ENCODE results near the gene IGIP. TPM values are rescaled to one million over a fixed set of nuclear protein-coding genes. Genes with fewer than 3 reads are reported as not detected.

Gene IGIP
- total RNA-seq, 1 donor = 10.5 TPM

DNA sequence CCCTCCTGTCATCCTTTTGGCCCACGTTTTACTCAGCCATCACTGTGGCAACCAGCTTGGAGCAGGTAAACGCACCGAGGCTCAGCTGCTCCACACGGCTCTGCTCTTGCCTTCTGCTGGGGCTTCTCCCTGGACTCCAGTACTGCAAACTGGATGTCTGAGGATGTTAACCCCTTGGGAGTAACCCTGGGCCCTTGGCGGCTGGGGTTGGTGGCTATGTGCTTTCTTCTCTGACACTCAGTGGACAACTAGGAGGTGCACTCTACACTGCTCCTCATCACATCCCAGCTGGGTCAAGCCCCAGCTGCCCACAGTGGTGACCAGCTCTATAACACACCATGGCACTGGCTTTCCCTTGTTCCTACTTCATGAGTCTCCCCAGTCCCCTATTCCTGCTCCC, 37.0 kb downstream of the IGIP start:
- no peak for DNase-seq (ENCODE audit: insufficient read length, low spot score, missing footprints)
- no peak overlapping the region for H3K27ac ChIP-seq (ENCODE audit: low read depth, low read length)
- TF ChIP-seq, protein P1, sequence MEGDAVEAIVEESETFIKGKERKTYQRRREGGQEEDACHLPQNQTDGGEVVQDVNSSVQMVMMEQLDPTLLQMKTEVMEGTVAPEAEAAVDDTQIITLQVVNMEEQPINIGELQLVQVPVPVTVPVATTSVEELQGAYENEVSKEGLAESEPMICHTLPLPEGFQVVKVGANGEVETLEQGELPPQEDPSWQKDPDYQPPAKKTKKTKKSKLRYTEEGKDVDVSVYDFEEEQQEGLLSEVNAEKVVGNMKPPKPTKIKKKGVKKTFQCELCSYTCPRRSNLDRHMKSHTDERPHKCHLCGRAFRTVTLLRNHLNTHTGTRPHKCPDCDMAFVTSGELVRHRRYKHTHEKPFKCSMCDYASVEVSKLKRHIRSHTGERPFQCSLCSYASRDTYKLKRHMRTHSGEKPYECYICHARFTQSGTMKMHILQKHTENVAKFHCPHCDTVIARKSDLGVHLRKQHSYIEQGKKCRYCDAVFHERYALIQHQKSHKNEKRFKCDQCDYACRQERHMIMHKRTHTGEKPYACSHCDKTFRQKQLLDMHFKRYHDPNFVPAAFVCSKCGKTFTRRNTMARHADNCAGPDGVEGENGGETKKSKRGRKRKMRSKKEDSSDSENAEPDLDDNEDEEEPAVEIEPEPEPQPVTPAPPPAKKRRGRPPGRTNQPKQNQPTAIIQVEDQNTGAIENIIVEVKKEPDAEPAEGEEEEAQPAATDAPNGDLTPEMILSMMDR (IDR thresholded peaks at IDR 0.05; ENCODE audit: extremely low read depth, low read depth, low read length) = no peak
- no peaks in the 10 kb centered on the region for H3K79me2 ChIP-seq (ENCODE audit: insufficient read depth, low read length)
- H2AFZ ChIP-seq (ENCODE audit: low read length) = no peak overlapping the region
- H3K4me2 ChIP-seq (ENCODE audit: insufficient read depth, low read length) = no peak overlapping the region
- no peak overlapping the region for H3K4me3 ChIP-seq (ENCODE audit: insufficient read depth, low read length)
- no peaks in the 10 kb centered on the region for H3K27me3 ChIP-seq (ENCODE audit: insufficient read depth, low read length)
- H3K36me3 ChIP-seq (ENCODE audit: insufficient read depth, low read length) = no peaks in the 10 kb centered on the region
- H3K9me3 ChIP-seq (ENCODE audit: low read depth, low read length) = no peaks in the 10 kb centered on the region
- H3K4me1 ChIP-seq (ENCODE audit: insufficient read depth, low read length) = no peaks in the 10 kb centered on the region
- peaks cover 3% of the 10 kb centered on the region for H4K20me1 ChIP-seq (ENCODE audit: insufficient read depth, low read length)

DNA sequence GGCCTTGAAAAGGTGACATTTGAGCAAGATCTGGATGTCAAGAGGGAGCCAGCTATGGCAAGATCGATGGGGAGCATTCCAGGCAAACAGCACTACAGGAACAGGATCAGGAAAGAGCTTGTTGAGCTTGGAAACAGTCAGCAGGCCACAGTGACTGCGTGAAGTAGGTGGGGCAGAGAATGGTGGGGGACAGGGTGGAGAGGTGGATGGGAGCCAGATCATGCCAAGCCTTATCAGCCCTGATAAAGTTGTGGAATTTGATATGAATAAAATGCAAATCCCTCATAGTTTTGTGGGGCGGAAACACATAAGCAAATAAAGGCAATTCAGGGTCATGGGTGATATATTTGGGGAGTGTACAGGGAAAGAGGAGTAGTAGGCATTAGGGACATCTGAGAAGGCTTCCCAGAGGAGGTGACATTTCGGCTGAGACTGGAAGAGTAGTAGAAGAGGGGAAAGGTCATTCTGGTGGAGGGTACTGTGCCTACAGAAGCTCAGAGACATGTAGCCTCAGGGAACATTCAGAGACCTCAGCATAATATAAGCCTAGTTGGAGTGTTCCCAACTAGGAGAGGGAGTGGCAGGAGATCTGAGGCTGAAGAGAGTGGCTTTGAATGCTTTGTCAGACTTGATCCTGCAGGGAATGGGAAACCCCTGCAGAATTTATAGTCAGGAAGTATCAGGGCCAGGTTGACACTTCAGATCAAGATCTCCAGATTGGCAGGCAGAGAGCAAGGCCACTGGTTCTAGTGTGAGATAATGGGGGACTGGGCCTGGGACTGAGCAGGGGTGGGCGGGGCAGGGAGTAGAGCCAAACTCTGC, 39.6 kb downstream of the IGIP start:
- Histone ChIP-seq H3K4me1 (ENCODE audit: insufficient read depth, low read length) (no peaks in the 10 kb centered on the region), H4K20me1 (ENCODE audit: insufficient read depth, low read length) (peaks cover 3% of the 10 kb centered on the region), H3K79me2 (ENCODE audit: insufficient read depth, low read length) (no peaks in the 10 kb centered on the region), H3K4me3 (ENCODE audit: insufficient read depth, low read length) (no peak overlapping the region), H3K4me2 (ENCODE audit: insufficient read depth, low read length) (no peak overlapping the region), H3K27ac (ENCODE audit: low read depth, low read length) (no peak overlapping the region), H3K27me3 (ENCODE audit: insufficient read depth, low read length) (no peaks in the 10 kb centered on the region), H3K9me3 (ENCODE audit: low read depth, low read length) (no peaks in the 10 kb centered on the region), H3K36me3 (ENCODE audit: insufficient read depth, low read length) (no peaks in the 10 kb centered on the region), H2AFZ (ENCODE audit: low read length) (no peak overlapping the region)
- TF ChIP-seq, protein P1 (IDR thresholded peaks at IDR 0.05; ENCODE audit: extremely low read depth, low read depth, low read length) = no peak
- no peak for DNase-seq (ENCODE audit: insufficient read length, low spot score, missing footprints)

DNA sequence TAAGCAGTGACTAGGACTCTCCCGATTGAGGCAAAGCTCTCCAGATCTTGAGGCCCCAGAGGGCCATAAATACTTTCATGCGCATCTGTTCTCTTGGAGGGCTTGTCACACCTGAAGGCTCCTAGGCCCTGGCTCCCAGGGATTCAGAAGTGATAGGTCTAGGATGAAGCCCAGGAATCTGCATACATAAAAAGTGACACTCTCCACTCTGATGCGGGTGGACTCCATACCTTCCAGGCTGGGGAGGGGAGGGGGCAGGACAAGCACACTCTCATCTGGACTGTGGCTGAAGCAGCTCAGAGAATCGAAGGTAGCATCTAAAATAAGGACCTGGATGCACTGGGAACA, 40.2 kb downstream of the IGIP start:
- DNase-seq (ENCODE audit: insufficient read length, low spot score, missing footprints) = no peak
- H3K4me1 ChIP-seq (ENCODE audit: insufficient read depth, low read length) = no peaks in the 10 kb centered on the region
- H3K36me3 ChIP-seq (ENCODE audit: insufficient read depth, low read length) = no peaks in the 10 kb centered on the region
- H2AFZ ChIP-seq (ENCODE audit: low read length) = no peak overlapping the region
- H3K79me2 ChIP-seq (ENCODE audit: insufficient read depth, low read length) = no peaks in the 10 kb centered on the region
- H3K4me3 ChIP-seq (ENCODE audit: insufficient read depth, low read length) = no peak overlapping the region
- no peaks in the 10 kb centered on the region for H3K27me3 ChIP-seq (ENCODE audit: insufficient read depth, low read length)
- no peaks in the 10 kb centered on the region for H3K9me3 ChIP-seq (ENCODE audit: low read depth, low read length)
- TF ChIP-seq, protein P1 (IDR thresholded peaks at IDR 0.05; ENCODE audit: extremely low read depth, low read depth, low read length) = no peak
- H4K20me1 ChIP-seq (ENCODE audit: insufficient read depth, low read length) = peaks cover 3% of the 10 kb centered on the region
- no peak overlapping the region for H3K4me2 ChIP-seq (ENCODE audit: insufficient read depth, low read length)
- H3K27ac ChIP-seq (ENCODE audit: low read depth, low read length) = no peak overlapping the region

DNA sequence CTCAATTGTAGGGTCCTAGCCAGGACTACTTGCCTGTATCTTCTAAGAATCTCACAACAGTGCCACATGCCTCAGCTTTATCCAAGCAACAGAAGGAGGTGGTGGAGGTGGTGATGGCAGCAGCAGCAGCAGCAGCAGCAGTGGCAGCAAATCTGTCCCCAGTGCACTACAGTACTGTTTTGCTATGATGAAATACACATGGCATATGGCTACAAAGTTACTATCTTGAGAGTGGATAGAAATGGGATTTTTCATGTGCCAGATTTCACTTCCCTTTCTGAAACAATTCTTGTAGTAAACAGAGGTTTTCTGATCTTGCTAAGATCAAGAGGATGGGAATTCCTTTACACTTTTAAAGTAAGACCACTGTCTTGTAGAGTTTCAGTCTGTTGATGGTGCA, 41.2 kb downstream of the IGIP start:
- Histone ChIP-seq H3K9me3 (ENCODE audit: low read depth, low read length) (no peaks in the 10 kb centered on the region), H3K4me2 (ENCODE audit: insufficient read depth, low read length) (no peak overlapping the region), H3K27me3 (ENCODE audit: insufficient read depth, low read length) (no peaks in the 10 kb centered on the region), H4K20me1 (ENCODE audit: insufficient read depth, low read length) (peaks cover 3% of the 10 kb centered on the region), H3K79me2 (ENCODE audit: insufficient read depth, low read length) (no peaks in the 10 kb centered on the region), H3K27ac (ENCODE audit: low read depth, low read length) (no peak overlapping the region), H3K36me3 (ENCODE audit: insufficient read depth, low read length) (no peaks in the 10 kb centered on the region), H2AFZ (ENCODE audit: low read length) (no peak overlapping the region), H3K4me1 (ENCODE audit: insufficient read depth, low read length) (no peaks in the 10 kb centered on the region), H3K4me3 (ENCODE audit: insufficient read depth, low read length) (no peak overlapping the region)
- TF ChIP-seq, protein P1 (IDR thresholded peaks at IDR 0.05; ENCODE audit: extremely low read depth, low read depth, low read length) = no peak
- DNase-seq (ENCODE audit: insufficient read length, low spot score, missing footprints) = no peak

Measured in osteoblast (primary cell).